Measurements from ENCODE around the gene GPC3.

The GPC3 gene

DNA sequence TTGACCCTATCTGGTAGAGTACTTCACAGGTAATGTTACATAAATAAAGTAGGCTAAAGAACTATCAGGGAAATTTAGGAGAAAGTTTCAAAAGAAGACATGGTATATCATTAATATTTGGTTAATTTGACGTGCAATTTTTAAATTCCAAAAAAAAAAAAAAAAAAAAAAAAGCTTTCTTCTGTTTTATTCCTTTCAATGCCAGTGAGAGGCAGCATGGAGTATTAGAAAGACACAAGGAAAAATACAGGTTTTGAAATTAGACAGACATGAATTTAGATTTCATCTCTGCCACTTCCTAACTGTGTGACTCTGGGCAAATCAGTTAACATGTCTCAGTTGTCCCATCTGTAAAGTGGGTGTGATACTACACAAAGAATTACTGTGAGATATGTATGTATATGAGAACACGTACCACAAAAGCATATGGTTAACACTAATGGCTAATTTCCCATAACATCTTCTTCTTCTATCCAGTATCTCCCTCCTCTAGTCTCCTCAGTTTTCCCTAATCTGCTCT is 132.5 kb downstream of the GPC3 start:
- in situ Hi-C loops (cut with MboI; ENCODE audit: low pct_unique_long_range_greater_than_20kb, low sequenced_read_pairs, unreplicated experiment), result no loop called here
- DNase-seq (ENCODE audit: low spot score), result no peak
- TF ChIP-seq, protein P1, sequence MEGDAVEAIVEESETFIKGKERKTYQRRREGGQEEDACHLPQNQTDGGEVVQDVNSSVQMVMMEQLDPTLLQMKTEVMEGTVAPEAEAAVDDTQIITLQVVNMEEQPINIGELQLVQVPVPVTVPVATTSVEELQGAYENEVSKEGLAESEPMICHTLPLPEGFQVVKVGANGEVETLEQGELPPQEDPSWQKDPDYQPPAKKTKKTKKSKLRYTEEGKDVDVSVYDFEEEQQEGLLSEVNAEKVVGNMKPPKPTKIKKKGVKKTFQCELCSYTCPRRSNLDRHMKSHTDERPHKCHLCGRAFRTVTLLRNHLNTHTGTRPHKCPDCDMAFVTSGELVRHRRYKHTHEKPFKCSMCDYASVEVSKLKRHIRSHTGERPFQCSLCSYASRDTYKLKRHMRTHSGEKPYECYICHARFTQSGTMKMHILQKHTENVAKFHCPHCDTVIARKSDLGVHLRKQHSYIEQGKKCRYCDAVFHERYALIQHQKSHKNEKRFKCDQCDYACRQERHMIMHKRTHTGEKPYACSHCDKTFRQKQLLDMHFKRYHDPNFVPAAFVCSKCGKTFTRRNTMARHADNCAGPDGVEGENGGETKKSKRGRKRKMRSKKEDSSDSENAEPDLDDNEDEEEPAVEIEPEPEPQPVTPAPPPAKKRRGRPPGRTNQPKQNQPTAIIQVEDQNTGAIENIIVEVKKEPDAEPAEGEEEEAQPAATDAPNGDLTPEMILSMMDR (IDR thresholded peaks at IDR 0.05; ENCODE audit: extremely low read depth, insufficient read depth, missing control alignments), result no peak

DNA sequence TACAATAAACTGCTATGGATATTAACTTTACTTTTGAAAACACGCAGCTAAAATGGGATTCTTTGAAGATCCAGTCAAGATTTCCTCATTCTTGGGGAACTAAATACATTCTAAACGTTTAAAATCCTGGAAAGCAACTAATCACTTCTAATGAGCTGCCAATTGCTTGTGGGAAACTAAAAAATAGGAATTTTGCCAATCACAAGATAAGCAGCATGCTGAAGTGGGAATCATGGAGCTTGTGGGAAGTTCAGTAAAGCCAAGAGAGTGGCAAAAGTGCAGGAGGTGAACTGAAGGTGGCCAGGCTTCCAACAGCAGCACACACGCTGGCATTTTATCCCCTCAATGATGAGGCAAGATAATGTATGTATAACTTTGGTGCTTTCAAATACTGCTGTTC is 133.0 kb downstream of the GPC3 start:
- in situ Hi-C loops (cut with MboI; ENCODE audit: low pct_unique_long_range_greater_than_20kb, low sequenced_read_pairs, unreplicated experiment), result no loop called here
- DNase-seq (ENCODE audit: low spot score), result no peak
- TF ChIP-seq, protein P1 (IDR thresholded peaks at IDR 0.05; ENCODE audit: extremely low read depth, insufficient read depth, missing control alignments), result no peak

DNA sequence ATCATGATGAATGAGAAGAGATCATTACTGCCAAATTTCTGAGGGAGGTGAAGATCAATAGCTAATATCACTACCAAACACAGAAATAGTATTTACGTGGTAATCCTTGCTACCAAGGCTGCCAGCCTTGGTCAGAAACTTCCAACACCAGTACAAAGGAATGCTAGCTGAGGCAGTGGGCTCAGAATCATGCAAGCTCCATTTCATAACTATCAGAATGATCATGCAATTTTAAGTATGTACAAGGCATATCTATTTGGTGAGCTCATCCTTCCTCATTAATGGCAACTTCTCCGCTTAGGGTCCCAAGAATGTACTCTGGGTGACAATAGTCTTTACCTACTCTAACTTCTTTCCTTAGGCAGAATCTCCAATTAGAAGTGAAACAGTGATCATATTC is 135.0 kb downstream of the GPC3 start:
- TF ChIP-seq, protein P1 (IDR thresholded peaks at IDR 0.05; ENCODE audit: extremely low read depth, insufficient read depth, missing control alignments), result no peak
- DNase-seq (ENCODE audit: low spot score), result no peak

DNA sequence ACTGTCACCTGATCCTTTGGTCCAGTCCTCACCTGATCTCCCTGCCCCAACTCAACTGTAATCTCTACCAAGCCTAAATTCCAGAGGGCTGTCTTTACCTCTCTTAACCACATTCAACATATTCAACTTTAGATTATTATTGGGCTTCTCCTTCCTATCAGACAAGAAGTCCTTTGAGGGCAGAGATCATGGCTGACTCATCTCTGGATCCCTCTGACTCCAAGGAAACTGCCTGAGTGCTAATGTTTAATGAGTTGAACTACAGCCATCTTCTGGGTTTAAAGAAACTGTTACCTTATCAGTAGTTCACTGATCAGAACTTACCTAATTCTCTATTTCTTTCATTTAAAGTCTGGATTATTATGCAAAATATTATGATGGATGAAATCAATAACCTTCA is 135.7 kb downstream of the GPC3 start:
- TF ChIP-seq, protein P1 (IDR thresholded peaks at IDR 0.05; ENCODE audit: extremely low read depth, insufficient read depth, missing control alignments), result no peak
- in situ Hi-C loops (cut with MboI; ENCODE audit: low pct_unique_long_range_greater_than_20kb, low sequenced_read_pairs, unreplicated experiment), result no loop called here
- DNase-seq (ENCODE audit: low spot score), result no peak

More for the DNA sequence above, 135.0 kb downstream of the GPC3 start:
- in situ Hi-C loops (cut with MboI; ENCODE audit: low pct_unique_long_range_greater_than_20kb, low sequenced_read_pairs, unreplicated experiment), result no loop called here

DNA sequence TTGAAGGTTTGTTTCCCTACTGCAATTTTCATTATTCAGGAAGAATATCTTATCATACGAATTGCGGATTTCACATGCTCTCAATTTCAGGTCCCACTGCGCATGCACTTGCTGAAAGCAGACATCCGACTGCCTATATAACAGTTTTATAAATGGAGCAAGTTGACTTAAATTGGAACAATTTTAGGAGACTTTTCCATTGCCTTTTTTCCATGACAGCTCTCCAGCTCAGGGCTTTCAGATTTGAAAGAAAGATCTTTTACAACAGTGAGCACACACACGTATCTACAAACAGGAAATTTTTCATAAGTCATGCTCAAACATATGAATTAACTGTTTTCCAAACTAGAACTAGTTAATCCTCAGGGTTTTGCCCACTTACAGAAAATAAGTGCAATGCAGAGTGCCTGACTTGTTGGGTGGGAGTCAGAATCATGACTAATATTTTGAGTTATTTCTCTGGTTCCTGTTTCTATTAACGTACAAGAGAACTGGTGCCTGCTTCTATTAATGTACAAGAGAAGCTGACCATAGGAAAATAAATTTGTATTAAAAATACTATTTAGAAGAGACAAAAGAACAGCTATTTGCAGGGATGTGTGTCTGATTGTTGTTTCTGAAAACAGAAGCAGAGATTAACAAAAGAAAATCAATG is 137.9 kb downstream of the GPC3 start:
- DNase-seq (ENCODE audit: low spot score), result no peak

DNA sequence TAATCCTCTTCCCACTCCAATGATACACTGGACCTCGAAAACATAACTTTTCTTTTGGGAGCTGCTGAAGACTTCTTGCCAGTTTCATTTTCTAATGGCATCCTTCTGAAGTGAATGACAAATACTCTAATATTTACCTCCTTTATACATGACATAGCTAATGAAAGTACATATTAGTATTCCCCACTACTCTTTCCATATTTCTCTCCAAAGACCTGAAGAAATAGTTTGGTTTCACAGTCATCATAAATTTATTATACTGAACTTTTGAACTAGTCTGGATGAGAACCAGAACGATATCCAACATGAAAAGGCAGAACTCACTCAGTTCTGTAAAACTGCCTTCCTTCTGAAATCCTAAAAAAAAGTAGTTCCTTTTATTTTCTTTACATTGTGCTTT is 139.1 kb downstream of the GPC3 start:
- DNase-seq (ENCODE audit: low spot score), result no peak
- in situ Hi-C loops (cut with MboI; ENCODE audit: low pct_unique_long_range_greater_than_20kb, low sequenced_read_pairs, unreplicated experiment), result no loop called here
- TF ChIP-seq, protein P1 (IDR thresholded peaks at IDR 0.05; ENCODE audit: extremely low read depth, insufficient read depth, missing control alignments), result no peak

More for the DNA sequence above, 137.9 kb downstream of the GPC3 start:
- in situ Hi-C loops (cut with MboI; ENCODE audit: low pct_unique_long_range_greater_than_20kb, low sequenced_read_pairs, unreplicated experiment), result no loop called here
- TF ChIP-seq, protein P1 (IDR thresholded peaks at IDR 0.05; ENCODE audit: extremely low read depth, insufficient read depth, missing control alignments), result no peak
